Measurements from ENCODE around the gene ZBED2.

GRCh38 chr3:111627092-111627491 lies 31.9 kb upstream of the ZBED2 start:
- TF ChIP-seq CTCF (IDR thresholded peaks at IDR 0.05) (no peak), POLR2A (IDR thresholded peaks at IDR 0.05) (no peak), POLR2AphosphoS5 (IDR thresholded peaks at IDR 0.05) (no peak), EP300 (IDR thresholded peaks at IDR 0.05; ENCODE audit: low read depth) (no peak)
